HEK293T (cell line): Measurements from ENCODE around the gene CDH18.

Source experiments
- BHLHE40 ChIP-seq: fragments of 450-650 bp; IDR thresholded peaks from 2 replicates; pipeline ENCODE4 v1.6.1; 2016; ENCODE audit warnings: mild to moderate bottlenecking, moderate library complexity, borderline replicate concordance
- ELF4 ChIP-seq: fragments of 450-650 bp; IDR thresholded peaks from 2 replicates; pipeline ENCODE4 v1.6.1; 2017; ENCODE audit warnings: antibody characterized with exemption
- FOXA1 ChIP-seq: fragments of 450-650 bp; IDR thresholded peaks from 2 replicates; pipeline ENCODE4 v1.6.1; 2016; ENCODE audit warnings: mild to moderate bottlenecking
- FOXM1 ChIP-seq: fragments of 450-650 bp; IDR thresholded peaks from 2 replicates; pipeline ENCODE4 v1.6.1; 2017; ENCODE audit warnings: mild to moderate bottlenecking, borderline replicate concordance
- HDGF ChIP-seq: fragments of 450-650 bp; IDR thresholded peaks from 2 replicates; pipeline ENCODE4 v1.6.1; 2017; ENCODE audit warnings: antibody characterized with exemption, borderline replicate concordance
- NFRKB ChIP-seq: fragments of 450-650 bp; IDR thresholded peaks from 2 replicates; pipeline ENCODE4 v1.6.1; 2016; ENCODE audit warnings: mild to moderate bottlenecking, moderate library complexity
- SP1 ChIP-seq: fragments of 450-650 bp; IDR thresholded peaks from 2 replicates; pipeline ENCODE4 v1.6.1; 2017
- SUZ12 ChIP-seq: fragments of 450-650 bp; IDR thresholded peaks from 2 replicates; pipeline ENCODE4 v1.6.1; 2016; ENCODE audit warnings: mild to moderate bottlenecking
- TARDBP ChIP-seq: fragments of 450-650 bp; IDR thresholded peaks from 2 replicates; pipeline ENCODE4 v1.6.1; 2016
- ZNF384 ChIP-seq: fragments of 450-650 bp; IDR thresholded peaks from 2 replicates; pipeline ENCODE4 v1.6.1; 2016

- TF ChIP-seq NFRKB, result no peak
- TF ChIP-seq HDGF, result no peak
- no peak for TF ChIP-seq SUZ12
- no peak for TF ChIP-seq BHLHE40
- no peak for TF ChIP-seq FOXA1
- no peak for TF ChIP-seq ZNF384
- TF ChIP-seq ELF4, result no peak
- TF ChIP-seq FOXM1, result no peak
- TF ChIP-seq TARDBP, result no peak
- TF ChIP-seq SP1, result no peak
Measured at GRCh38 chr5:19770396-19770795, 217.6 kb downstream of the CDH18 start.
